Gastroesophageal sphincter (tissue), 3 donors: ENCODE data around the gene SLC2A6.

Source experiments
- EP300 ChIP-seq: sonication (generic); formaldehyde crosslinking; IDR thresholded peaks from one replicate; pipeline ENCODE4 v1.6.1; 2017; ENCODE audit warnings: antibody characterized with exemption, mild to moderate bottlenecking
- TF ChIP-seq, protein P1 (sequence below), 4 experiments: fragments of 200-600 bp in 2 of 4; fragments of 450-650 bp in 2 of 4; sonication (generic) in 1 of 4; IDR thresholded peaks; one replicate each; pipeline ENCODE4 v1.5.1; 2017 to 2019; ENCODE audit warnings: antibody characterized with exemption in 4 of 4, mild to moderate bottlenecking in 2 of 4, moderate library complexity in 2 of 4

DNA sequence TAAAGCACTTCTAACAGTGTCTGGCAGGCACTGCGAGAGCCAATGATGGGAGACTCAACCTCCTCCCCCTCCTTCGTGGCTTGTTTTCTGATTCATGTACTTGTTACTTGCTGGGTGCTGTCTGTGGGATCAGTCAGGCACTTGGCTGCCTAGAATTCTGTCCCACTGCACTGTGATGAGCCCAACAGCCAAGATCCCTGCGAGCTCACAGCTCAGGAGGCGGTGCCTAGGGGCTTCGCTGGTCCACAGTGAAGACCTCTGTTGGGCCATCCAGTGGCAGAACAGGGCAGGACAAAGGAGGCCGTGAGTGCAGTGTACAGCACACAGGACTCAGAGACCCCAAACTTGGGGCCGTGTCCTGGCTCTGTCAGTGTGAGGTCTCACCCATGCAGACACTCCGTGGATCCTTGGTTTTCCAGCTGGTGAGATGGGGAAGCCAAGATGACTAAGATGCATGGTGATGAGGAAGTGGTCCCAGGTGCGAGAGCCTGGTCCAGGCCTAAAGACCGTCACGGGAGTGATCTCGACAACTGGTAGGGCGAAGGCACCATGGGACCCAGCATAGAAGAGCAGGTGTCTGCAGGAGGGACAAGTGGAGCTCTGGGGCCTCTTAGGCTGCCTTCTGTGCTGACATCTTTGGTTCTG is 26.4 kb upstream of the SLC2A6 start:
- TF ChIP-seq EP300: no peak
- TF ChIP-seq, protein P1, sequence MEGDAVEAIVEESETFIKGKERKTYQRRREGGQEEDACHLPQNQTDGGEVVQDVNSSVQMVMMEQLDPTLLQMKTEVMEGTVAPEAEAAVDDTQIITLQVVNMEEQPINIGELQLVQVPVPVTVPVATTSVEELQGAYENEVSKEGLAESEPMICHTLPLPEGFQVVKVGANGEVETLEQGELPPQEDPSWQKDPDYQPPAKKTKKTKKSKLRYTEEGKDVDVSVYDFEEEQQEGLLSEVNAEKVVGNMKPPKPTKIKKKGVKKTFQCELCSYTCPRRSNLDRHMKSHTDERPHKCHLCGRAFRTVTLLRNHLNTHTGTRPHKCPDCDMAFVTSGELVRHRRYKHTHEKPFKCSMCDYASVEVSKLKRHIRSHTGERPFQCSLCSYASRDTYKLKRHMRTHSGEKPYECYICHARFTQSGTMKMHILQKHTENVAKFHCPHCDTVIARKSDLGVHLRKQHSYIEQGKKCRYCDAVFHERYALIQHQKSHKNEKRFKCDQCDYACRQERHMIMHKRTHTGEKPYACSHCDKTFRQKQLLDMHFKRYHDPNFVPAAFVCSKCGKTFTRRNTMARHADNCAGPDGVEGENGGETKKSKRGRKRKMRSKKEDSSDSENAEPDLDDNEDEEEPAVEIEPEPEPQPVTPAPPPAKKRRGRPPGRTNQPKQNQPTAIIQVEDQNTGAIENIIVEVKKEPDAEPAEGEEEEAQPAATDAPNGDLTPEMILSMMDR (IDR thresholded peaks at IDR 0.05): no peak
